HCT116 (cell line): ENCODE data around the gene OR6N2. TPM values are rescaled to one million over a fixed set of nuclear protein-coding genes. Genes with fewer than 3 reads are reported as not detected.

Experiments
- ATAC-seq: fragments of 200-7000 bp; cut with Tn5 transposase; 2 replicates; pipeline ENCODE4 v1.9.1; 2020; ENCODE audit warnings: mild to moderate bottlenecking, moderate library complexity
- BruUV-seq: library from RNA; stranded (reverse); fragments of 400-500 nt; replicated peaks from 2 replicates; lab custom pipeline; 2021; lab: Mats Ljungman, UMichigan
- CTCF ChIA-PET: fragments of 300-600 bp; sonication (Branson Sonifier 250); formaldehyde crosslinking; loops from one replicate; lab custom pipeline; 2021; ENCODE audit warnings: antibody characterized with exemption; lab: Charles Lee
- POLR2A ChIA-PET: fragments of 300-600, 350-600 bp; sonication (Branson Sonifier 250); formaldehyde crosslinking; loops from one replicate; lab custom pipeline; 2021; ENCODE audit warnings: antibody characterized with exemption; lab: Charles Lee
- RAD21 ChIA-PET, 2 experiments: fragments of 300-600 bp; sonication (Branson Sonifier 250); formaldehyde crosslinking; loops; one replicate each; lab custom pipeline; 2023; ENCODE audit warnings: low total read pairs in 2 of 2; ENCODE audit not compliant: uncharacterized antibody in 2 of 2, unreplicated experiment in 2 of 2, low non-redundant PET in 1 of 2; lab: Charles Lee
- DNase-seq: peaks from one replicate; pipeline ENCODE4 v3.0.0-alpha.2; 2010; ENCODE audit warnings: low read depth, low spot score
- H2AFZ ChIP-seq: fragments of 200-600 bp; shearing (Covaris generic), sonication (generic); 2 replicates; pipeline ENCODE4 v1.6.1; 2017; ENCODE audit warnings: low read depth, mixed run types, mixed read lengths, antibody characterized with exemption, low read length; ENCODE audit not compliant: poor library complexity, severe bottlenecking
- H3K27ac ChIP-seq: 2 replicates; pipeline ENCODE4 v1.5.1; 2012; ENCODE audit warnings: low read depth, low read length
- H3K27me3 ChIP-seq: fragments of 200-600 bp; sonication (generic); 2 replicates; pipeline ENCODE4 v1.6.1; 2016; ENCODE audit warnings: mixed run types, low read length, mixed read lengths; ENCODE audit not compliant: insufficient read depth
- H3K36me3 ChIP-seq, 2 experiments: fragments of 200-500 bp in 1 of 2; fragments of 200-600 bp in 1 of 2; sonication (Bioruptor generic) in 1 of 2; sonication (generic) in 1 of 2; 2 replicates each; pipeline versions ENCODE4 v1.5.1 to v1.6.1; 2014 to 2016; ENCODE audit warnings: low read length in 2 of 2, inconsistent platforms in 1 of 2, mixed read lengths in 1 of 2, mixed run types in 1 of 2; ENCODE audit not compliant: insufficient read depth in 2 of 2, control insufficient read depth in 1 of 2
- H3K4me1 ChIP-seq, 2 experiments: fragments of 200-600 bp in 1 of 2; sonication (generic) in 1 of 2; 2 replicates each; pipeline versions ENCODE4 v1.5.1 to v1.6.1; 2012 to 2017; ENCODE audit warnings: low read length in 2 of 2, inconsistent platforms in 1 of 2, mild to moderate bottlenecking in 1 of 2, mixed read lengths in 1 of 2, mixed run types in 1 of 2, moderate library complexity in 1 of 2; ENCODE audit not compliant: insufficient read depth in 2 of 2, control insufficient read depth in 1 of 2
- H3K4me2 ChIP-seq: fragments of 200-600 bp; sonication (generic); 2 replicates; pipeline ENCODE4 v1.6.1; 2017; ENCODE audit warnings: mixed run types, low read length, mixed read lengths
- H3K4me3 ChIP-seq, 2 experiments: fragments of 200-600 bp in 1 of 2; sonication (generic) in 1 of 2; replicated peaks in 1 of 2; 2 replicates each; pipeline ENCODE4 v1.5.1; 2011 to 2016; ENCODE audit warnings: low read length in 2 of 2, control low read depth in 1 of 2, low read depth in 1 of 2, mild to moderate bottlenecking in 1 of 2, mixed read lengths in 1 of 2, mixed run types in 1 of 2
- H3K79me2 ChIP-seq: fragments of 200-600 bp; sonication (generic); 2 replicates; pipeline ENCODE4 v1.6.1; 2017; ENCODE audit warnings: mild to moderate bottlenecking, mixed run types, low read length, moderate library complexity, mixed read lengths; ENCODE audit not compliant: insufficient read depth
- H3K9ac ChIP-seq: fragments of 200-600 bp; sonication (generic); 2 replicates; pipeline ENCODE4 v1.6.1; 2016; ENCODE audit warnings: low read length, mixed read lengths
- H3K9me2 ChIP-seq: fragments of 200-600 bp; sonication (generic), shearing (Covaris generic); 2 replicates; pipeline ENCODE4 v1.6.1; 2017; ENCODE audit warnings: mixed run types, mild to moderate bottlenecking, moderate library complexity; ENCODE audit not compliant: insufficient read depth
- H3K9me3 ChIP-seq, 2 experiments: fragments of 200-500 bp in 1 of 2; fragments of 200-600 bp in 1 of 2; sonication (Bioruptor generic) in 1 of 2; sonication (generic) in 1 of 2; 2 replicates each; pipeline ENCODE4 v1.6.1; 2014 to 2017; ENCODE audit warnings: low read length in 2 of 2, mixed read lengths in 2 of 2, inconsistent platforms in 1 of 2, low read depth in 1 of 2, mild to moderate bottlenecking in 1 of 2, mixed run types in 1 of 2, moderate library complexity in 1 of 2; ENCODE audit not compliant: control insufficient read depth in 1 of 2, insufficient read depth in 1 of 2
- H4K20me1 ChIP-seq: fragments of 200-600 bp; sonication (generic), shearing (Covaris generic); 2 replicates; pipeline ENCODE4 v1.6.1; 2017; ENCODE audit warnings: mixed run types, mild to moderate bottlenecking, moderate library complexity; ENCODE audit not compliant: insufficient read depth
- ATF3 ChIP-seq: IDR thresholded peaks from 2 replicates; pipeline ENCODE4 v1.6.1; 2012
- CEBPB ChIP-seq: IDR thresholded peaks from 2 replicates; pipeline ENCODE4 v1.6.1; 2012; ENCODE audit warnings: low read depth
- CTCF ChIP-seq, 3 experiments: fragments of 200-600 bp in 1 of 3; sonication (generic) in 1 of 3; IDR thresholded peaks in 2 of 3; conservative IDR thresholded peaks in 1 of 3; 2 replicates each; pipeline ENCODE4 v1.5.1; 2012 to 2017; ENCODE audit warnings: low read depth in 2 of 3, low read length in 2 of 3, antibody characterized with exemption in 1 of 3, borderline replicate concordance in 1 of 3, control low read depth in 1 of 3, mild to moderate bottlenecking in 1 of 3, mixed read lengths in 1 of 3, mixed run types in 1 of 3, moderate library complexity in 1 of 3; ENCODE audit not compliant: insufficient read depth in 1 of 3
- EGR1 ChIP-seq: IDR thresholded peaks from 2 replicates; pipeline ENCODE4 v1.6.1; 2012; ENCODE audit warnings: low read depth
- EZH2 ChIP-seq: fragments of 200-600 bp; sonication (generic); IDR thresholded peaks from 2 replicates; pipeline ENCODE4 v1.6.1; 2017; ENCODE audit warnings: antibody characterized with exemption, mixed run types
- EZH2phosphoT487 ChIP-seq: fragments of 200-600 bp; IDR thresholded peaks from 2 replicates; pipeline ENCODE4 v1.6.1; 2018; ENCODE audit warnings: antibody characterized with exemption, borderline replicate concordance
- FOSL1 ChIP-seq: IDR thresholded peaks from 2 replicates; pipeline ENCODE4 v1.6.1; 2012; ENCODE audit warnings: low read depth
- JUND ChIP-seq: IDR thresholded peaks from 2 replicates; pipeline ENCODE4 v1.6.1; 2012
- MAX ChIP-seq: IDR thresholded peaks from 2 replicates; pipeline ENCODE4 v1.6.1; 2012
- POLR2A ChIP-seq: IDR thresholded peaks from 2 replicates; pipeline ENCODE4 v1.7.0; 2011; ENCODE audit warnings: borderline replicate concordance; ENCODE audit not compliant: insufficient read depth, insufficient read length; ENCODE audit errors: extremely low read depth
- POLR2AphosphoS5 ChIP-seq: IDR thresholded peaks from 2 replicates; pipeline ENCODE4 v1.6.1; 2011; ENCODE audit warnings: mild to moderate bottlenecking, low read depth, low read length, moderate library complexity
- RAD21 ChIP-seq: IDR thresholded peaks from 2 replicates; pipeline ENCODE4 v1.6.1; 2012; ENCODE audit warnings: low read depth, mild to moderate bottlenecking
- SIN3A ChIP-seq: IDR thresholded peaks from 2 replicates; pipeline ENCODE4 v1.6.1; 2012; ENCODE audit warnings: low read depth
- SP1 ChIP-seq: IDR thresholded peaks from 2 replicates; pipeline ENCODE4 v1.6.1; 2012; ENCODE audit warnings: low read depth
- ZBTB33 ChIP-seq: IDR thresholded peaks from 2 replicates; pipeline ENCODE4 v1.6.1; 2011; ENCODE audit warnings: mild to moderate bottlenecking, low read length, moderate library complexity; ENCODE audit not compliant: insufficient replicate concordance; ENCODE audit errors: extremely low read depth
- ZFX ChIP-seq: fragments of 450-650 bp; IDR thresholded peaks from 2 replicates; pipeline ENCODE4 v1.6.1; 2017
- ZNF274 ChIP-seq: fragments of 200-500 bp; sonication (Bioruptor generic); IDR thresholded peaks from 2 replicates; pipeline ENCODE4 v1.6.1; 2014; ENCODE audit warnings: mild to moderate bottlenecking, low read depth, low read length, inconsistent platforms
- intact Hi-C: fragments of 100-400 bp; cut with micrococcal nuclease; formaldehyde crosslinking; loops from 2 replicates; pipeline ENCODE4 v1.10.0; 2022
- total RNA-seq: library from RNA; stranded (reverse); gene quantifications from one replicate; pipeline ENCODE4 v1.2.1, GENCODE V29; 2021; ENCODE audit not compliant: unreplicated experiment

Gene OR6N2
- total RNA-seq, 1 experiment from 2014 or later = not detected

- TF ChIP-seq CTCF (IDR thresholded peaks at IDR 0.05 in 2 of 3, conservative IDR thresholded peaks at IDR 0.05 in 1 of 3; ENCODE audit: borderline replicate concordance in 1 of 3, insufficient read depth in 1 of 3, low read depth in 2 of 3, low read length in 2 of 3) (no peak), MAX (no peak), ZBTB33 (no peak)
Measured at GRCh38 chr1:158809862-158810261, 28.9 kb upstream of the OR6N2 start (continued).

- Histone ChIP-seq H3K4me1 (no peaks in the 10 kb centered on the region), H3K79me2 (no peaks in the 10 kb centered on the region), H3K4me2 (no peak overlapping the region), H3K4me3 (no peak overlapping the region), H3K27ac (no peak overlapping the region), H3K9me2 (no peaks in the 10 kb centered on the region), H3K9me3 (peaks cover 0 to 3% of the 10 kb centered on the region in 2 experiments; a peak in 1 of 4 replicates), H3K9ac (no peak overlapping the region), H3K36me3 (no peaks in the 10 kb centered on the region), H3K27me3 (no peaks in the 10 kb centered on the region), H4K20me1 (no peaks in the 10 kb centered on the region), H2AFZ (no peak overlapping the region)
- BruUV-seq = no TSS peak
- ATAC-seq (no peak), DNase-seq (no peak)
- ChIA-PET CTCF (no interaction called here), RAD21 (no interaction called here), POLR2A (no interaction called here)
- intact Hi-C loops = no loop called here
- no peak for TF ChIP-seq EZH2
- TF ChIP-seq ZNF274 = no peak
- TF ChIP-seq FOSL1 = no peak
- TF ChIP-seq POLR2AphosphoS5 = no peak
- TF ChIP-seq ATF3 = no peak
- TF ChIP-seq EGR1 = no peak
- TF ChIP-seq ZBTB33 = no peak
- TF ChIP-seq CTCF (IDR thresholded peaks at IDR 0.05 in 2 of 3, conservative IDR thresholded peaks at IDR 0.05 in 1 of 3; ENCODE audit: borderline replicate concordance in 1 of 3, insufficient read depth in 1 of 3, low read depth in 2 of 3, low read length in 2 of 3) = no peak
- no peak for TF ChIP-seq ZFX
- TF ChIP-seq SIN3A = no peak
- no peak for TF ChIP-seq RAD21
- no peak for TF ChIP-seq CEBPB
- no peak for TF ChIP-seq EZH2phosphoT487
- TF ChIP-seq SP1 = no peak
- no peak for TF ChIP-seq JUND
- TF ChIP-seq POLR2A = no peak
Measured at GRCh38 chr1:158809256-158809655, 28.3 kb upstream of the OR6N2 start.
